ENCODE results near the gene TTC7B.

Gene TTC7B

GRCh38 chr14:90759370-90760077, 56.7 kb downstream of the TTC7B start:
- H3K36me3 ChIP-seq (ENCODE audit: control insufficient read depth in 5 of 5, insufficient read depth in 5 of 5, low read length in 5 of 5): no peaks in the 10 kb centered on the region
- peak overlapping the region in 3 of 5 donors; percentile 69 to 78 (median 76) for H3K4me3 ChIP-seq (ENCODE audit: low read depth in 1 of 5, low read length in 5 of 5)
- H3K27me3 ChIP-seq (ENCODE audit: control insufficient read depth in 5 of 5, insufficient read depth in 4 of 5, low read length in 5 of 5): no peaks in the 10 kb centered on the region
- peak overlapping the region in 4 of 5 donors; percentile 85 to 91 (median 88) for H3K9ac ChIP-seq (ENCODE audit: low read length in 5 of 5)
- peak overlapping the region; percentile 77 for H3K27ac ChIP-seq (ENCODE audit: low read depth, low read length)
- peaks cover 0 to 12% (median 5%) of the 10 kb centered on the region in 5 donors for H3K9me3 ChIP-seq (ENCODE audit: control insufficient read depth in 5 of 5, low read length in 5 of 5)
- H3K4me1 ChIP-seq (ENCODE audit: control insufficient read depth in 5 of 5, insufficient read depth in 5 of 5, low read length in 5 of 5): peaks cover 0 to 22% (median 18%) of the 10 kb centered on the region in 5 donors

- Histone ChIP-seq H3K27me3 (ENCODE audit: control insufficient read depth in 5 of 5, insufficient read depth in 4 of 5, low read length in 5 of 5) (no peaks in the 10 kb centered on the region), H3K9ac (ENCODE audit: low read length in 5 of 5) (peak overlapping the region in 4 of 5 donors; percentile 85 to 91 (median 88)), H3K36me3 (ENCODE audit: control insufficient read depth in 5 of 5, insufficient read depth in 5 of 5, low read length in 5 of 5) (no peaks in the 10 kb centered on the region), H3K4me1 (ENCODE audit: control insufficient read depth in 5 of 5, insufficient read depth in 5 of 5, low read length in 5 of 5) (peaks cover 0 to 22% (median 18%) of the 10 kb centered on the region in 5 donors), H3K9me3 (ENCODE audit: control insufficient read depth in 5 of 5, low read length in 5 of 5) (peaks cover 0 to 11% (median 5%) of the 10 kb centered on the region in 5 donors), H3K27ac (ENCODE audit: low read depth, low read length) (peak overlapping the region; percentile 77), H3K4me3 (ENCODE audit: low read depth in 1 of 5, low read length in 5 of 5) (peak overlapping the region; percentile 69 to 83 (median 78))
These were observed 57.3 kb downstream of the TTC7B start for GRCh38 chr14:90758959-90759358.

GRCh38 chr14:90758028-90758889, 58.0 kb downstream of the TTC7B start:
- peak overlapping the region; percentile 77 for H3K27ac ChIP-seq (ENCODE audit: low read depth, low read length)
- H3K9ac ChIP-seq (ENCODE audit: low read length in 5 of 5): peak overlapping the region in 4 of 5 donors; percentile 85 to 91 (median 88)
- H3K4me3 ChIP-seq (ENCODE audit: low read depth in 1 of 5, low read length in 5 of 5): peak overlapping the region; percentile 69 to 83 (median 78)
- peaks cover 0 to 22% (median 18%) of the 10 kb centered on the region in 5 donors for H3K4me1 ChIP-seq (ENCODE audit: control insufficient read depth in 5 of 5, insufficient read depth in 5 of 5, low read length in 5 of 5)
- H3K9me3 ChIP-seq (ENCODE audit: control insufficient read depth in 5 of 5, low read length in 5 of 5): peaks cover 0 to 6% (median 2%) of the 10 kb centered on the region in 5 donors
- no peaks in the 10 kb centered on the region for H3K27me3 ChIP-seq (ENCODE audit: control insufficient read depth in 5 of 5, insufficient read depth in 4 of 5, low read length in 5 of 5)
- peaks cover 0 to 3% (median 0%) of the 10 kb centered on the region in 5 donors for H3K36me3 ChIP-seq (ENCODE audit: control insufficient read depth in 5 of 5, insufficient read depth in 5 of 5, low read length in 5 of 5)

- no peak overlapping the region for H3K9ac ChIP-seq (ENCODE audit: low read length in 5 of 5)
- peaks cover 0 to 3% (median 0%) of the 10 kb centered on the region in 5 donors for H3K36me3 ChIP-seq (ENCODE audit: control insufficient read depth in 5 of 5, insufficient read depth in 5 of 5, low read length in 5 of 5)
- H3K27me3 ChIP-seq (ENCODE audit: control insufficient read depth in 5 of 5, insufficient read depth in 4 of 5, low read length in 5 of 5): no peaks in the 10 kb centered on the region
- H3K4me1 ChIP-seq (ENCODE audit: control insufficient read depth in 5 of 5, insufficient read depth in 5 of 5, low read length in 5 of 5): peaks cover 0 to 22% (median 18%) of the 10 kb centered on the region in 5 donors
- H3K27ac ChIP-seq (ENCODE audit: low read depth, low read length): no peak overlapping the region
- H3K4me3 ChIP-seq (ENCODE audit: low read depth in 1 of 5, low read length in 5 of 5): peak overlapping the region in 4 of 5 donors; percentile 59 to 68 (median 62)
- no peaks in the 10 kb centered on the region for H3K9me3 ChIP-seq (ENCODE audit: control insufficient read depth in 5 of 5, low read length in 5 of 5)
These were observed 58.8 kb downstream of the TTC7B start for GRCh38 chr14:90757452-90757851.

GRCh38 chr14:90756755-90757345, 59.4 kb downstream of the TTC7B start:
- Histone ChIP-seq H3K4me3 (ENCODE audit: low read depth in 1 of 5, low read length in 5 of 5) (no peak overlapping the region), H3K27ac (ENCODE audit: low read depth, low read length) (no peak overlapping the region), H3K9ac (ENCODE audit: low read length in 5 of 5) (no peak overlapping the region), H3K27me3 (ENCODE audit: control insufficient read depth in 5 of 5, insufficient read depth in 4 of 5, low read length in 5 of 5) (no peaks in the 10 kb centered on the region), H3K9me3 (ENCODE audit: control insufficient read depth in 5 of 5, low read length in 5 of 5) (no peaks in the 10 kb centered on the region), H3K4me1 (ENCODE audit: control insufficient read depth in 5 of 5, insufficient read depth in 5 of 5, low read length in 5 of 5) (peaks cover 0 to 22% (median 18%) of the 10 kb centered on the region in 5 donors), H3K36me3 (ENCODE audit: control insufficient read depth in 5 of 5, insufficient read depth in 5 of 5, low read length in 5 of 5) (peaks cover 0 to 3% (median 0%) of the 10 kb centered on the region in 5 donors)

GRCh38 chr14:90755661-90756304, 60.4 kb downstream of the TTC7B start:
- no peak overlapping the region for H3K9ac ChIP-seq (ENCODE audit: low read length in 5 of 5)
- H3K36me3 ChIP-seq (ENCODE audit: control insufficient read depth in 5 of 5, insufficient read depth in 5 of 5, low read length in 5 of 5): peaks cover 0 to 3% (median 0%) of the 10 kb centered on the region in 5 donors
- H3K27ac ChIP-seq (ENCODE audit: low read depth, low read length): no peak overlapping the region
- H3K4me1 ChIP-seq (ENCODE audit: control insufficient read depth in 5 of 5, insufficient read depth in 5 of 5, low read length in 5 of 5): peaks cover 0 to 22% (median 18%) of the 10 kb centered on the region in 5 donors
- H3K9me3 ChIP-seq (ENCODE audit: control insufficient read depth in 5 of 5, low read length in 5 of 5): no peaks in the 10 kb centered on the region
- H3K27me3 ChIP-seq (ENCODE audit: control insufficient read depth in 5 of 5, insufficient read depth in 4 of 5, low read length in 5 of 5): no peaks in the 10 kb centered on the region
- no peak overlapping the region for H3K4me3 ChIP-seq (ENCODE audit: low read depth in 1 of 5, low read length in 5 of 5)

- Histone ChIP-seq H3K9me3 (ENCODE audit: control insufficient read depth in 5 of 5, low read length in 5 of 5) (peaks cover 2 to 12% (median 4%) of the 10 kb centered on the region in 5 donors), H3K4me1 (ENCODE audit: control insufficient read depth in 5 of 5, insufficient read depth in 5 of 5, low read length in 5 of 5) (peaks cover 0 to 8% (median 6%) of the 10 kb centered on the region in 5 donors), H3K36me3 (ENCODE audit: control insufficient read depth in 5 of 5, insufficient read depth in 5 of 5, low read length in 5 of 5) (peaks cover 0 to 5% (median 2%) of the 10 kb centered on the region in 5 donors), H3K4me3 (ENCODE audit: low read depth in 1 of 5, low read length in 5 of 5) (no peak overlapping the region), H3K27ac (ENCODE audit: low read depth, low read length) (no peak overlapping the region), H3K27me3 (ENCODE audit: control insufficient read depth in 5 of 5, insufficient read depth in 4 of 5, low read length in 5 of 5) (no peaks in the 10 kb centered on the region), H3K9ac (ENCODE audit: low read length in 5 of 5) (no peak overlapping the region)
These were observed 62.7 kb downstream of the TTC7B start for GRCh38 chr14:90753456-90754005.

GRCh38 chr14:90750701-90751100, 65.5 kb downstream of the TTC7B start:
- Histone ChIP-seq H3K9ac (ENCODE audit: low read length in 5 of 5) (no peak overlapping the region), H3K9me3 (ENCODE audit: control insufficient read depth in 5 of 5, low read length in 5 of 5) (peaks cover 4 to 20% (median 6%) of the 10 kb centered on the region in 5 donors), H3K27me3 (ENCODE audit: control insufficient read depth in 5 of 5, insufficient read depth in 4 of 5, low read length in 5 of 5) (no peaks in the 10 kb centered on the region), H3K4me1 (ENCODE audit: control insufficient read depth in 5 of 5, insufficient read depth in 5 of 5, low read length in 5 of 5) (no peaks in the 10 kb centered on the region), H3K27ac (ENCODE audit: low read depth, low read length) (no peak overlapping the region), H3K4me3 (ENCODE audit: low read depth in 1 of 5, low read length in 5 of 5) (no peak overlapping the region), H3K36me3 (ENCODE audit: control insufficient read depth in 5 of 5, insufficient read depth in 5 of 5, low read length in 5 of 5) (peaks cover 0 to 5% (median 2%) of the 10 kb centered on the region in 5 donors)

- no peak overlapping the region for H3K27ac ChIP-seq (ENCODE audit: low read depth, low read length)
- H3K36me3 ChIP-seq (ENCODE audit: control insufficient read depth in 5 of 5, insufficient read depth in 5 of 5, low read length in 5 of 5): peaks cover 0 to 5% (median 2%) of the 10 kb centered on the region in 5 donors
- H3K4me3 ChIP-seq (ENCODE audit: low read depth in 1 of 5, low read length in 5 of 5): no peak overlapping the region
- H3K4me1 ChIP-seq (ENCODE audit: control insufficient read depth in 5 of 5, insufficient read depth in 5 of 5, low read length in 5 of 5): no peaks in the 10 kb centered on the region
- H3K9me3 ChIP-seq (ENCODE audit: control insufficient read depth in 5 of 5, low read length in 5 of 5): peaks cover 4 to 20% (median 6%) of the 10 kb centered on the region in 5 donors
- no peak overlapping the region for H3K9ac ChIP-seq (ENCODE audit: low read length in 5 of 5)
- no peaks in the 10 kb centered on the region for H3K27me3 ChIP-seq (ENCODE audit: control insufficient read depth in 5 of 5, insufficient read depth in 4 of 5, low read length in 5 of 5)
These were observed 66.0 kb downstream of the TTC7B start for GRCh38 chr14:90750191-90750590.
